Measurements from ENCODE around the gene GRIA3. TPM values are rescaled to one million over a fixed set of nuclear protein-coding genes. Genes with fewer than 3 reads are reported as not detected.

The GRIA3 gene
- polyA plus RNA-seq, 4 donors = 1.4 to 4.0 (median 2.6) TPM

GRCh38 chrX:123442764-123443163, 258.7 kb downstream of the GRIA3 start:
- no peak for DNase-seq (ENCODE audit: low read depth in 4 of 4, low spot score in 3 of 4)

DNA sequence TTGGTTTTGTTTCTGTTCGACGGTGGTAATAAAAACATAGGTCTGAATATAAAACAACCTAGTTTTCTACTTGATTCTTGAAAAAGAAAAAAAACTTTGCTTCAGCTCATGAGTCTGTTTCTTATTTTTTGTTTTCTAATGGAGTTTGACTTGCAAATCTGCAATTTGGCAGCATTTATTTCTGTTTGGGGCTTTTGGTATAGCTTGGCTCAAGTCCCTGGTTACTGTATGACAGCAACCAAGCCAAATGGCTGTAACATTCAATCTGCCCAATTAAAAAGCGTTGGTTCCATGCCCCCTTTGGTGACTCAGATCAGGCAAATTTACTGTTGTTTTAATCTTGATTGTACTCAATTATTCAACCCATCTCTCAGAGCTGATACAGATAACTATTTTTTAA, 263.4 kb downstream of the GRIA3 start:
- DNase-seq (ENCODE audit: low read depth in 4 of 4, low spot score in 3 of 4) = no peak

DNA sequence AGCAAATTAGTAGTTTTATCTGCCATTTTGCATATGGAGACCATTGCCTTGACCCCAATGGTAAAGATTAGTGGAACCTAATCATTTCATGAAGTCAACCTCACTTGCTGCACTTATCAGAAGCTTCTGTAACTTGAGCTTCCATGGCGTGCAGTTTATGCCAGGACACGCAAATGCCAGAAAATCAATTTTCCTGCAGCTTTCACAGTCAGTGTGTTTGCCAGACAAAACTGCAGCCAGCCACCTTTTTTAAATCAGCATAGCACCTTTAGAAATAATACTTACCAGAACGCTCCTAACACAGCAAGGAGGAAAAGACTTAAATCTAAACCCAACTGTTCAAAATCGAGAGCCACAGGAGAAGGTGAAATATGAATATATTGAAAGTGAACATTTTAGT, 265.3 kb downstream of the GRIA3 start:
- no peak for DNase-seq (ENCODE audit: low read depth in 4 of 4, low spot score in 3 of 4)

- DNase-seq (ENCODE audit: low read depth in 4 of 4, low spot score in 3 of 4) = no peak
These were observed 266.1 kb downstream of the GRIA3 start for GRCh38 chrX:123450222-123450621.

DNA sequence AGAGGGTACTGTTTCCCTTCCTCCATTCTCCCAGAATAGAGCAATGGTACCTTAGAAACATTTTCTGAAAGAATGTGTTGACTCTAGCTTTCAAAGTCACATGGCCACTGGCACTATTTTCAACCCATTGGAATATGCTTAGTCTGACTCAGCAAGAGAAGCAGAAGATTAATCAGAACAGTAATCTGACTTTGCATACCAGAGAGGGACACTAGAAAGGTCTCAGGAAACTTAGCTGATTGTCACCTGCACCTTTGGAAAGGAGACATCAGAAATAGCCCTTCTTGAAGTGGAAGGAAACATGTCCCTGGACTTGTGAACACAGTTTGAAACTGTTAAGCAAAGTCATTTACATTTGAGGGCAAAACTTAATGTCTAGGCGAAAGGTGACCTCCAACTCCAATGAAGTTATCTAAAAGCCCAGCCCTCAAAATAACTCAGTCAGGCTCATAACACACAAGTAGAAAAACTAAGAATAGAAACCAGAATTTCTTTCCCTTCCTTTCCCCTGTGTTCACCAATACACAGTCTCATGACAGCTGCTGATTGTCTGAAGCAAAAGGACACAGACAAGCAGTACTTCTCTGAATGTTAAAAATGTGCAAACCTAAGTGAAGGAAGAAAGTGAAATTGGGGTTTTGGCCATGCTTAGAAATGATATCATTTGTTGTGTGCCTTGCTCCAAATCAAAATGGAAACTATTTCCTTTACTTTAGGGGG, 270.8 kb downstream of the GRIA3 start:
- DNase-seq (ENCODE audit: low read depth in 4 of 4, low spot score in 3 of 4) = no peak

- DNase-seq (ENCODE audit: low read depth in 4 of 4, low spot score in 3 of 4) = no peak
These were observed 271.6 kb downstream of the GRIA3 start for GRCh38 chrX:123455693-123456092.

DNA sequence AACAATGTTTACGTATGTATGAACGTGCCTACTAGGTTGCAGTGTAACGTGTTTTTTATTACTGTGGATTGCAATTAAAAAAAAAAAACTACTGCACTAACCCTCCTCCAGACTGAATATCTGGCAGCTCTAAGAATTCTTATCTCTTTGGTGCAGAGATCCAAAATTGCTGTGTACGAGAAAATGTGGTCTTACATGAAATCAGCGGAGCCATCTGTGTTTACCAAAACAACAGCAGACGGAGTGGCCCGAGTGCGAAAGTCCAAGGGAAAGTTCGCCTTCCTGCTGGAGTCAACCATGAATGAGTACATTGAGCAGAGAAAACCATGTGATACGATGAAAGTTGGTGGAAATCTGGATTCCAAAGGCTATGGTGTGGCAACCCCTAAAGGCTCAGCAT, 280.6 kb downstream of the GRIA3 start:
- DNase-seq (ENCODE audit: low read depth in 4 of 4, low spot score in 3 of 4) = no peak

DNA sequence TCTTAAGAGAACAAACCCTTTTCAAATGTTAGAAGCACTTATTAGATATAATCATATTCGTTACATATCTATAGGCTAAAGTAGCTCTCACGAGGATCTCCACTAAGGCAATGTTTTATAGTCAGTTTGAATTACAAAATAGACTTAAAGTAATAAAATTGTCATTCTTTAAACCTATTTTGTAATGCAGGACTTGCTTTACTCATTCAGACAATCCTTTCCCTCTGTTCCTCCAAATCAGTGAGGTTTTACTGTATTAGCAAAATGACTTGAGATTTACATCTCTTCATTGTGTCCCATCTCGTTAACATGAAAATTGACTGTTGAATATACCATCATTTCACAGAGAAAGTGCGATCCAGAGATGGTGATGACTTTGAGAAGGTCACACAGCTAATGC, 284.4 kb downstream of the GRIA3 start:
- DNase-seq (ENCODE audit: low read depth in 4 of 4, low spot score in 3 of 4) = no peak

DNA sequence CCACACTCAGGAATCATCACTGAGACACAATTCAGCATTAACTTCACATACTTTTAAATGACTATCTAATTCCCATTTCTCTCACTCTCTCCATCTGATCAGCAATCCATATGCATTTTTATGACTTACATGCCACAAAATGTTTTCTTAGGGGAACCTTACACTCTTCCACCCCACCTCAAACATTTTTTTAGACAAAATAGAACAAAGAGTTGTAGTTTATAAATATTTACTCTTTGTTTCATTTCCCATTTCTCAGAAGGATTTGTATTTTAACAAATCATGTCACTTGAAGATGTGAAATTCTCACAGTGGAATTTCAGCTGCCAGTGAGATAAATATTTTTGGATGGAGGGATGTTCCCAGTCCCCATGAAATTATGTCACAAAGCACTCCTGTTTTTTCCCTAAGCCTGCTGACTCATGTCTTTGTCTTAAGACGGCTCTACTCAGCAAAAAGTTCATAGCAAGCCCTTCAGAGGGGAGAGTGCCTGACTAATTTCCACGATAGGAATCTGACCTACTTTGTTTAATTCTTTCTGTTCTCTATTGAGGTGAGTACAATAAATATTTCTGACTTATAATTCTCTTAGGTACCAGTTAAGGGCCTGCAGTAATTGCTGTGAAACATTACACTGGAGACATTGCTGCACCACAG, 291.1 kb downstream of the GRIA3 start:
- DNase-seq (ENCODE audit: low read depth in 4 of 4, low spot score in 3 of 4) = no peak

DNA sequence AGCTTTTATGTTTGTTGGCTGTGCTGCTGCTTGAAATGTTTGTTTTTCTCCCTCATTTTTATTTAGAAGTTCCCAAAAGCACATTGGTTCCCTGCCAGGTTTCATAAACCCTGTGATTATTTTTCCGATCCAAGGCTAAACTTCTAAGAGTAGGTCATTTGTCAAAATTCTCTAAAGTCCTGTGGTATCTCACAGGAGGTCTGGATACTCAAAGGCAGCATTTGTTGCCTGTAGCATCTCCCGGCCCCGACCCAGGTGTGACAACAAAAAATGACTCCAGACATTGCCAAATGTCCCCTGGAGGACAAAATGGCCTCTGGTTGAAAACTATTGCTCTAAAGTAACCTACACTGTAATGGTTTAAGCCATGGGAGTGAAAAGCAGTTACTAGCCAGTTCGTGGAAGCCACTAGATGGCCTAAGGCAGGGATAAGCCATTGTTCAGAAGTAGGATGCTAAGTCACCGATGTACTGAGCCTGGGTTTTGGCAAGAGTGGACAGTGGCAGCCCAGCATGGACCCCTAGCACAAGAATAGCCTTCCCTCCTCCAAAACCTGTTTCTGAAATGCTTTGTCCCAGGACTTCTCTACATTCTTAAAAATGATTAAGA, 292.6 kb downstream of the GRIA3 start:
- no peak for DNase-seq (ENCODE audit: low read depth in 4 of 4, low spot score in 3 of 4)

DNA sequence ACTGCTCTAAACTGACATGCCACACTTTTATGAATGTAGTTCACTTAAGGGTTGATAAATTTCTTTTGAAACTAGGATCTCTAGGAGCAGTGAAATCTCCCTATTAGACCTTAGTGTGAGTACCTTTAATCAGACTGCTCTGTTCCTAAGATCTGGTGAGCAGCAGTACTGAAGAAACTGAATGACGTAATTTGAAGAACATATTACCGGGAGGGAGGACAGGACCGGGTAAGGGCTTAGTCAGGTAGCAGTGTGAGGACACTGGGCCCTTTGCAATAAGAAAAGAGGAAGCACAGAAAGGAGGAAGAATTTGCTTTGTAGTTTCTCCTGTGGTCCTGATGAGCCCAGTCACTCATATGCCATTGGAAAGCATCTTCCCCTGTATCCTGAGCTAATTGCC, 293.6 kb downstream of the GRIA3 start:
- DNase-seq (ENCODE audit: low read depth in 4 of 4, low spot score in 3 of 4) = no peak

GRCh38 chrX:123481913-123482851, 298.1 kb downstream of the GRIA3 start:
- DNase-seq (ENCODE audit: low read depth in 4 of 4, low spot score in 3 of 4) = no peak

GRCh38 chrX:123486297-123486696, 302.2 kb downstream of the GRIA3 start:
- DNase-seq (ENCODE audit: low read depth in 4 of 4, low spot score in 3 of 4) = no peak

- no peak for DNase-seq (ENCODE audit: low read depth in 4 of 4, low spot score in 3 of 4)
These were observed 303.2 kb downstream of the GRIA3 start for GRCh38 chrX:123487236-123487635.

DNA sequence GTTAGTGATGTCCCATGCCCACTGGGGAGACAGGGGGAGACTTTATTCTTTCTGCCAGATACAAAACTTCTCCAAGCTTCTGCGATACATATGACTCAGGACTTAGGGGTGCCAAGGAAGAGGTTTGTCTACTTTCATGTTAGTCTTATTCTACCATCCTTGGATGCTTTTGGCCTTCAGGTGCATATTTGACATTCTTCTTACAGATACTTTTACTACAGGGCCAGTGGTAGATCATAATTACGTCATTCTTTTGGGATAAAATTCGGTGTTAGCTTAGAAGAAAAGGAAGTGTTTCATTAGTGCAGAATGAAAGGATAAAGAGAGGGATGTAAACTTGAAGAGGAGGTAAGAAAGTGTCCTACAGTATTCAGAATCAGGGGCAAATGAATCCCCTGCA, 303.6 kb downstream of the GRIA3 start:
- no peak for DNase-seq (ENCODE audit: low read depth in 4 of 4, low spot score in 3 of 4)

- DNase-seq (ENCODE audit: low read depth in 4 of 4, low spot score in 3 of 4) = no peak
These were observed 304.9 kb downstream of the GRIA3 start for GRCh38 chrX:123489011-123489410.

GRCh38 chrX:123493857-123494256, 309.8 kb downstream of the GRIA3 start:
- DNase-seq (ENCODE audit: low read depth in 4 of 4, low spot score in 3 of 4) = no peak

GRCh38 chrX:123499787-123500186, 315.7 kb downstream of the GRIA3 start:
- DNase-seq (ENCODE audit: low read depth in 4 of 4, low spot score in 3 of 4) = no peak

DNA sequence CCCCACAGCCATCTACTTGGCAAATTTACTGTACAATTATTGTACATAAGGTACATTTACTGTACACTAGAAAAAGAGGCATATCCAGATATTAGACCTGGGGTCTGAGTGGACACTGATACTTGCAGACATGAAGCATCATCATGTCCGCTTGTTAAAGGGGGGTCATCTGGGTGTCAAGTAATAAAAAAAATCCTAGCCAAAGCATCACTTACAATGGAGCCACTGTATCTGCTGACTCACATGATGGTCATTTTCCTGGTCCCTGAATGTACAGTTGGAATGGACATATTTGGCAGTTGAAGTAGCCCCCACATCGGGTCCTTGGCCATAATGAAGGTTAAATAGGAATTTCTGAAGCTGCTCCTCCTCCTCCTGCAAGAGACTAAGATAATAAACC, 320.0 kb downstream of the GRIA3 start:
- DNase-seq (ENCODE audit: low read depth in 4 of 4, low spot score in 3 of 4) = no peak

DNA sequence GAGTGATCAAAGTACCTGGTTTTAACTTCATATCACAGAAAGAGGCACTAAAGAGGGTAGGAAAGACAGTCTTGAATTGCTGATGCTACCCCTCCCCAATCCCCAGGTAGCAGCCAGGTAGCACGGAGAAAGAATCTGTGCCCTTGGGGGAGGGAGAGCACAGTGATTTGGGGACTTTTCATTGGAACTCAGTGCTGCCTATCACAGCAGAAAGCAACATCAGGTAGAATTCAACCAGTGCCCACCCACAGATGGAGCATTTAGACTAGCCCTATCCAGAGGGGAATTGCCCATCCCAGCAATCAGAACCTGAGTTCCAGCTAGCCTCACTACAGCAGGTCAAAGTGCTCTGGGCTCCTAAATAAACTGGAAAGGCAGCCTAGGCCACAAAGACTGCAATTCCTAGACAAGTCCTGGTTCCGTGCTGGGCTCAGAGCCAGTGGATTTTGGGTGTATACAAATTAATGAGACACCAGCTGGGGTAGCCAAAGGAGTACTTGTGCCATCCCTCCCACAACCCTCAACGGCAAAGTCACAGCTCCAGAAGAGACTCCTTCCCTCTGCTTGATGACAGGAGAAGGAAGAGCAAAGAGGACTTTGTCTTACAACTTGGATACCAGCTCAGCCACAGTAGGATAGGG, 320.7 kb downstream of the GRIA3 start:
- no peak for DNase-seq (ENCODE audit: low read depth in 4 of 4, low spot score in 3 of 4)

Data from right renal pelvis (tissue), 4 donors.